Measurements from ENCODE around the gene TRAP1.

- TF ChIP-seq CTCF (IDR thresholded peaks at IDR 0.05), result peak; percentile 95
- TF ChIP-seq EZH2phosphoT487 (IDR thresholded peaks at IDR 0.05; ENCODE audit: borderline replicate concordance, low read depth), result no peak
- TF ChIP-seq RFX5 (IDR thresholded peaks at IDR 0.05; ENCODE audit: low read length), result no peak
- TF ChIP-seq RAD21 (IDR thresholded peaks at IDR 0.05; ENCODE audit: low read length), result peak; percentile 83
- TF ChIP-seq POLR2AphosphoS5 (IDR thresholded peaks at IDR 0.05; ENCODE audit: low read depth, low read length), result peak; percentile 74
- no peak for TF ChIP-seq USF2 (IDR thresholded peaks at IDR 0.05; ENCODE audit: borderline replicate concordance, low read depth, low read length)
- peak in 1 of 2 experiments; percentile 24; a peak in 1 of 4 replicates for TF ChIP-seq EP300 (IDR thresholded peaks at IDR 0.05; ENCODE audit: borderline replicate concordance in 1 of 2, low read depth in 1 of 2, low read length in 1 of 2)
Measured at GRCh38 chr16:3690470-3690928, 26.8 kb downstream of the TRAP1 start.
